ENCODE data around the gene GPC5. TPM values are rescaled to one million over a fixed set of nuclear protein-coding genes. Genes with fewer than 3 reads are reported as not detected.

The GPC5 gene
- total RNA-seq, 1 experiment from 2014 or later: 0.21 TPM

DNA sequence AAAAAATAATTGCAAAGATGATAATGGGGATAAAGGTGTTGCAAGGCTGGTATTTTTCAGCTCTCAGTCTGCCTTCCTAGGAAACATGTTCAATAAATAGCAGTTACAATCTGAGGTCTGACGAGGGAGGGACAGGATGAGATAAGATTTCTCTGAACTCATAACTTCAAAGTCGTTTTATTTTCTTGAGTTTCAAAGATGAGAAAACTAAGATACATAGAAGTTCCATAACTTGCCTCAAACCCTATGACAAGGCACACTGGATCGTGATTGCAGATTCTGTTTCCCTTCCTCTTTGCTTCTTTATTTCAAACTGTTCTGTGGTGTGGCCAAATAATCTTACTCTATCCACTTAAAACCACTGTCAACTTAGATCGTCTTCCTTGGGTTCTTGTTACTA is 327.2 kb downstream of the GPC5 start:
- H3K9me3 ChIP-seq (ENCODE audit: low read depth, low read length, poor library complexity, severe bottlenecking): no peaks in the 10 kb centered on the region
- ChIA-PET POLR2A (ENCODE audit: low non-redundant PET) (no interaction called here), CTCF (no interaction called here)
- no peaks in the 10 kb centered on the region for H3K27me3 ChIP-seq (replicated peaks; ENCODE audit: insufficient read depth, low read depth, low read length, poor library complexity)
- no peak overlapping the region for H3K4me3 ChIP-seq (ENCODE audit: low read depth, low read length, poor library complexity, severe bottlenecking)
- no peak for DNase-seq (ENCODE audit: low spot score)
- H3K27ac ChIP-seq (ENCODE audit: low read depth, low read length, poor library complexity, severe bottlenecking): no peak overlapping the region
- no peaks in the 10 kb centered on the region for H3K4me1 ChIP-seq (ENCODE audit: insufficient read depth, low read length, poor library complexity, severe bottlenecking)
- no TSS peak for BruUV-seq (replicated peaks)
- no peak for TF ChIP-seq EZH2 (IDR thresholded peaks at IDR 0.05; ENCODE audit: borderline replicate concordance, low read depth, low read length, poor library complexity, severe bottlenecking)
- TF ChIP-seq, protein P1, sequence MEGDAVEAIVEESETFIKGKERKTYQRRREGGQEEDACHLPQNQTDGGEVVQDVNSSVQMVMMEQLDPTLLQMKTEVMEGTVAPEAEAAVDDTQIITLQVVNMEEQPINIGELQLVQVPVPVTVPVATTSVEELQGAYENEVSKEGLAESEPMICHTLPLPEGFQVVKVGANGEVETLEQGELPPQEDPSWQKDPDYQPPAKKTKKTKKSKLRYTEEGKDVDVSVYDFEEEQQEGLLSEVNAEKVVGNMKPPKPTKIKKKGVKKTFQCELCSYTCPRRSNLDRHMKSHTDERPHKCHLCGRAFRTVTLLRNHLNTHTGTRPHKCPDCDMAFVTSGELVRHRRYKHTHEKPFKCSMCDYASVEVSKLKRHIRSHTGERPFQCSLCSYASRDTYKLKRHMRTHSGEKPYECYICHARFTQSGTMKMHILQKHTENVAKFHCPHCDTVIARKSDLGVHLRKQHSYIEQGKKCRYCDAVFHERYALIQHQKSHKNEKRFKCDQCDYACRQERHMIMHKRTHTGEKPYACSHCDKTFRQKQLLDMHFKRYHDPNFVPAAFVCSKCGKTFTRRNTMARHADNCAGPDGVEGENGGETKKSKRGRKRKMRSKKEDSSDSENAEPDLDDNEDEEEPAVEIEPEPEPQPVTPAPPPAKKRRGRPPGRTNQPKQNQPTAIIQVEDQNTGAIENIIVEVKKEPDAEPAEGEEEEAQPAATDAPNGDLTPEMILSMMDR (conservative IDR thresholded peaks at IDR 0.05; ENCODE audit: low read depth, low read length): no peak
- intact Hi-C loops (cut with micrococcal nuclease; ENCODE audit: unreplicated experiment): no loop called here
- no peaks in the 10 kb centered on the region for H3K36me3 ChIP-seq (ENCODE audit: insufficient read depth, low read length, poor library complexity, severe bottlenecking)

DNA sequence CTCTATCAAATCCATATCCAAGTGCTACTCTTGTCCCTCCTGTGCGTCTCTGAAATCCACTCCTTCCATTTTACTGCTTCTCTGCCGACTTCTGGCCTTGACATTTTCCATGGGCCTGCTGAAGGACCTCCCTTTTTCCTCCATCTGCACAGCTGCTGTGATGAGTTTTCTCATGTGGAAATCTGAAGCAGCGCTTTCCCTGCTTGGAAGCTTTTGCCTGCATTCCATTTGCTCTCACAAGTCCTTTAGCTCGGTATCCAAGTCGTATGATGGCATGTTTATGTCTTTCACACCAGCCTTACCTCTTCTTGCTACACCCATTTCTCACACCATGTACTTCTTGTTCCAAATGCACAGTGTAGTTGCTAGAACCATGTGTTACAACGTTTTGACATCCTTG is 328.2 kb downstream of the GPC5 start:
- intact Hi-C loops (cut with micrococcal nuclease; ENCODE audit: unreplicated experiment): no loop called here
- Histone ChIP-seq H3K4me3 (ENCODE audit: low read depth, low read length, poor library complexity, severe bottlenecking) (no peak overlapping the region), H3K36me3 (ENCODE audit: insufficient read depth, low read length, poor library complexity, severe bottlenecking) (no peaks in the 10 kb centered on the region), H3K4me1 (ENCODE audit: insufficient read depth, low read length, poor library complexity, severe bottlenecking) (no peaks in the 10 kb centered on the region), H3K9me3 (ENCODE audit: low read depth, low read length, poor library complexity, severe bottlenecking) (no peaks in the 10 kb centered on the region), H3K27me3 (replicated peaks; ENCODE audit: insufficient read depth, low read depth, low read length, poor library complexity) (no peaks in the 10 kb centered on the region), H3K27ac (ENCODE audit: low read depth, low read length, poor library complexity, severe bottlenecking) (no peak overlapping the region)
- no peak for DNase-seq (ENCODE audit: low spot score)
- TF ChIP-seq, protein P1 (conservative IDR thresholded peaks at IDR 0.05; ENCODE audit: low read depth, low read length): no peak
- no peak for TF ChIP-seq EZH2 (IDR thresholded peaks at IDR 0.05; ENCODE audit: borderline replicate concordance, low read depth, low read length, poor library complexity, severe bottlenecking)
- no TSS peak for BruUV-seq (replicated peaks)
- CTCF ChIA-PET: no interaction called here
- POLR2A ChIA-PET (ENCODE audit: low non-redundant PET): no interaction called here

DNA sequence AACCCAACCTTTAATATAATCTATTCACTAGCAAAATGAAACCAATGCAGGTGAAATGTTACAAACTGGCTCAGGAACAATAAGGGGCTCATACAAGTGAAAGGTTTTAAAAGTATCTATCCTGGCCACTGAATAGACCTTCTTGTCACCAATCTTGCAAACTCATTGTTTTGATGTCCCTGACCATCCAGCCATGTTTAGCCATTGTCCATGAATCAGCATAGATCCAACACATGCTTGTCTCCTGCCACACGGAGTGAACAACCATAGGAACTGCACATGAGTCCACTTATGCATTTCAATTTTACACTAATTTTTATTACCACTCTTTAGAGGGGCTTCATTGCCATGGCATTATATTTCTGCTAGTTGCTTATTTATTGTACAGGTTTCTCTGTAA is 331.4 kb downstream of the GPC5 start:
- no TSS peak for BruUV-seq (replicated peaks)
- Histone ChIP-seq H3K27ac (ENCODE audit: low read depth, low read length, poor library complexity, severe bottlenecking) (no peak overlapping the region), H3K4me3 (ENCODE audit: low read depth, low read length, poor library complexity, severe bottlenecking) (no peak overlapping the region), H3K27me3 (replicated peaks; ENCODE audit: insufficient read depth, low read depth, low read length, poor library complexity) (no peaks in the 10 kb centered on the region), H3K36me3 (ENCODE audit: insufficient read depth, low read length, poor library complexity, severe bottlenecking) (no peaks in the 10 kb centered on the region), H3K4me1 (ENCODE audit: insufficient read depth, low read length, poor library complexity, severe bottlenecking) (no peaks in the 10 kb centered on the region), H3K9me3 (ENCODE audit: low read depth, low read length, poor library complexity, severe bottlenecking) (no peaks in the 10 kb centered on the region)
- TF ChIP-seq, protein P1 (conservative IDR thresholded peaks at IDR 0.05; ENCODE audit: low read depth, low read length): no peak
- TF ChIP-seq EZH2 (IDR thresholded peaks at IDR 0.05; ENCODE audit: borderline replicate concordance, low read depth, low read length, poor library complexity, severe bottlenecking): no peak
- no peak for DNase-seq (ENCODE audit: low spot score)
- ChIA-PET CTCF (no interaction called here), POLR2A (ENCODE audit: low non-redundant PET) (no interaction called here)
- intact Hi-C loops (cut with micrococcal nuclease; ENCODE audit: unreplicated experiment): no loop called here

All from A673 (cell line).